Activated CD4-positive, alpha-beta T cell treated with anti-CD3 and anti-CD28 coated beads, Interleukin-2, amount 50 U/mL, for 16 hours (primary cell): ENCODE data around the gene HIPK2.
A peak's percentile ranks its signal among the peaks of the same experiment; 100 is the strongest.

Source experiments
- DNase-seq: peaks from one replicate; pipeline ENCODE4 v3.0.0-alpha.2; 2020

Gene HIPK2

DNA sequence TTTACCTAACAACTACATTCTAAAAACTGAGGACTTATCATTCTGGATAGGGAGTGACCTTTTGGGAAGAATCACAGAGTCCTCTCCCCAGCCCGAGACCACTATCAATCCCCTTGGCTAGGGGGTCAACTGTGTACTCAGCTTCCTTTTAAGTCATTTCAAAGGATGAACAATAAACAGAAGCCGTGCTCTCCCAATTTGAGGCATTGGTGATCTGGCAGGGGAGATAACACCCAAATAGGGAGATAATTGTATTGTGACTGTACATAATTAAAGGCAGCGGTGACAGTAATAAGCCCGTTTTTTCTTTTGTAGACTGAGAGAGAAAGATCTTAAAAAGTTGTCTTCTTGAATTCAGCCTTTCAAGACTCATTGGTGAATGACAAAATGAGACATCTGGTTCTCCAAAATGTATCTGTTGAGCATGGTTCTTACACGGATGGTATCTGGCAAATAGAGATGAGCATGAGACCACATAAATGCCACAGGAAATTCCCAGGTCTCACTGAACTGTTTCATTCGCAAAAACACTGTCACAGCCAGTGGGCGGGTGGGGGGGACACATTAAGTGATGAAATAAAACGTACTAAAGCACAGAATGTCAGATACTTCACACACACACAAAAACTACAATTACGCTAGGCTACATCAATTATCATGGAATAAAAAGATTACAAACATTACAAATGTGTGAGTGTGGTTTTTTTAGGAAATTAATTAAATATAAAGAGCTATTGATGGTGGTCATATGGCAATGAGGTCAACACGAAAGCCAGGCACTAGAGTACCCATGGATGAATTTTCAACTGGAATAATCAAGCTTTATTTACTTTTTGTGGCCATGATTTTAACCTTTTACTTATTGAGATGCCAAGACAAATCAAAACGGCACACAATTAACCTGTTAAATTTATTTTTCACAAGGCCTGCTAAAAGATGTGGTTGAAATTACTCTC, 108.4 kb downstream of the HIPK2 start:
- DNase-seq: peak; percentile 44

DNA sequence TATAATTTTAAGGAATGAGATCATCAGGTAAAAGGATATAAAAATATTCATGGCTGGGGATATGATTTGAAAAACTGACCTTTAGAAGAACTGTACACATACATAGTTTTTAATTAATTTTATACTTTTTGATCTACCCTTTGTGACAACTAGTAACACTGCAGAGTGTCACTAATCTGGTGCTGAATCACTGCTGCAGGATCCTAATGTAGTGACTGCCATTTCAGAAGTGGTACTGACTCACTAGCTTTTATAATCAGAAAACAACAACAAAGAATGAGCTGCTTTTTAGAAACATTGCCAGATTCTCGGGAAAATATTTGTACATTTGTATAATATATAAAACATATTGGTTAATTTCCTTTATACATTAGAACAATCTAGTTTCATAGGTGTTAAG, 110.4 kb downstream of the HIPK2 start:
- DNase-seq: no peak

DNA sequence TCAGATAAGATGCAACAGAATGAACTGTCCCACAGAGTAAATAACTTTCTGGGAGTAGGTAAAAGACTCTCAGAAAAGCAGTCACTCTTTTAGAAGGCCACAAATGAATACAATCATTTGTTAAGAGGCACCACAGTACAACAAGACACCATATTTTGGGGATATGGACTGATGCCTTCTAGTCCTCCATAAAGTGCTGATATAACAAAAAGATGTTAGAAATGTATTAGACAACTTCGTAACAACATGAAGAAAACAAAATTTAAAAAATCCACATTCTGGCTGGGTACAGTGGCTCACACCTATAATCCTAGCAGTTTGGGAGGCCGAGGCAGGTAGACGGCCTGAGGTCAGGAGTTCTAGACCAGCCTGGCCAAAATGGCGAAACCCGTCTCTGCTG, 111.3 kb downstream of the HIPK2 start:
- DNase-seq: no peak

DNA sequence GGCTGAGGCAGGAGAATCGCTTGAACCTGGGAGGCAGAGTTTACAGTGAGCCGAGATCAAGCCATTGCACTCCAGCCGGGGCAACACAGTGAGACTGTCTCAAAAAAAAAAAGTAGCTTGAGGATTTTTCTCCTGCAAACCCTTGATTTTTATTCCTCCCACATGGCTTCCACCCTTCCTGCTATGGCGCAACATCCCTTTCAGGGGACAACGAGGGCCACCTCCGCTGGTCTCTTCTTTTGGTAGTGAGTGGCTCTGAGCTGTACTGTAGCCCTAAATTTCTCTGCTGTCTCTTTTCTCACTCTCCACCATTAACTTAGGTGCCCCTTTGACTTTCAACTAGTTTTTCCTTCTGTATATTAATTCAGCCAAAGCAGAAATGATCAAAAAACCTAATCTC, 113.4 kb downstream of the HIPK2 start:
- no peak for DNase-seq

DNA sequence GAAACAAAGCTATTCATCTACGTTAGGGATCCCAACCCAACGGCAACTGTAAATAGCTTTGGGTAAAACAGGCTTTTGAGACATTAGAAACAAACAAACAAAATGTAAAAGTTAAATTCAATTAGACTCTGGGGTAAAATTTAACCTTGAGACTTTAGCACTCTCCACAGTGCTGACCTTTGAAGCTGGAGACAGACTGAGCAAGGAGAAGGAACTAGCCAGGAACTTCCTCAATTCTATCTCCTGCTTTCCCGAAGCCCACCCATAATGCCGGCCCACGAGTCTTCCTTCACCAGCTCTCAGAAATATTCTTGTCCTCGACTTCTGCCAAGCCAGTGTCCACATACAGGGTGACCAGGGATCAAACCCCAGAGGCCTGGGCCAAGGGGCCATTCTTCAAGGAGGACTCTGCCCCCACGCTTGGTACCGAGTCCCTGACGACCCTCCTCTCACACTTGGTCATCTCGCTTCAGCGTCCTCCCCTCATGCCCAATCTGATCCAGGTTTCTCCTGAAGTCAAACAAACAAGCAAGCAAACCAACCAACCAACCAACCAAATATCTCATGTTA, 114.1 kb downstream of the HIPK2 start:
- DNase-seq: no peak

DNA sequence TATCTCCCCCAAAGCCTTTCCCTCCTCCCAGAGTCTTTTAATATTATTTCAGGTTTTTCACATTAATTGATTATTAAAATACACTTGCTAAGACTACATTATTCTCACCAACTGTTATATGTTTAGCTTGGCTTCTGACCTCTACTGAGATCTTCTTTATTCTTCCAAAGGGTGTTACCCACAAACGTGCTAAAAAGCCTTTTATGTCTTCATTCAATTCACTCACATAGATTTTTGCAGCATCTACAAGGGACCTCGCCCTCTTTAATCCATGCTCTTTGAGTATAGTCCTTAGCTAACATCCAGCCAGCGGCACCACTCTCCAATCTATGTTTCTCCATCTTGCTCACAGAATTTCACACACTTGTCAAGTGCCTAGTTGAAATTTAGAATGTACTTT, 115.9 kb downstream of the HIPK2 start:
- no peak for DNase-seq

DNA sequence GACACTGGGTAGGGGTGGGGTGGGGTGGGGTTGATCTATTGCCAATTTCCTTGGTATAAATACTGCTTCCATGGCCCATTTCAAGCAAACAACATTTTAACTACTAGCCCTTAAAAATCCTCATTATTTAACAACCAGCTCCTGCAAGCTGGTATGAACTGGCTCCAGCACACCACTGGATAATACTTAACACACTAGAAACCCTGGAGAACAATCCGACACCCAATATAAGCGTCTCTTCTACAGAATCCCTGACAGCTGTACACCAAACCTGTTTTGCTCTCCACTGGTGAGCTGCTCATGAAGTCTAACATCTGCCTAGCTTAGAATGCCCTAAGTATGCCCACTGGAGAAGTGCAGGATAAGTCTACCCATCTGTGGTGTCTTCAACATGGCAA, 116.8 kb downstream of the HIPK2 start:
- DNase-seq: no peak

DNA sequence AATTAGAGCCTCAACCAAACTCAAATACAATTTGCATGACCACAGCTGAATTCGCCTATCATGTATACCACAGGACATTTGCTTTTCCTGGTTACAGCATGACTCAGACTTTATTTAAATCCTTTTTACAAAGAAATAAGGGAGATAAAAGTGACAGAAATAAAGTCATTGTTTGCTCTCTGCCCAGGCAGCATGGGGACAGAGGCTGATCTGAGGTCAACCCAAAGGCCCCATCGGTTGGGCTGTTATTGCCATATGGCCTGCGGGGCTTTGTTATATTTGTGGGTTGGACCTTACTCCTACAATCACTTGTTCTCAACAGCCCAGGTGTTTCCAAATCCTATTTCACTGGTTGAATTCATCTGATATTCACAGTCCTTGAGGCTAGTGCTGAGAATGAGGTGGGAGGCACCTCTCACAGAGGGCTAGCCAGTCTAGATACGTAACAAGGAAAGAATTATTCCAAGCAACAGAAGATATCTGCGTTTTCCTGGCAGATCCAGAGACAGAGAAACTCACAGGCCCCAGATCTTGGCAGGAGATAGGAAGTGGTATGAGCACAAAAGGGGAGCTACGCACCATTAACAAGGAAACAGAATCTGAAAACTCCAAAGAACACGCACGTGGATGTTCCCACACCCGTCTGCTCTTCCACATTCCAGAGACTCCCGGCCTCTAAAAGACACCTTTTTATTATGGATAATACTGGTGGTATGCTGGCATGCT, 117.3 kb downstream of the HIPK2 start:
- DNase-seq: no peak

DNA sequence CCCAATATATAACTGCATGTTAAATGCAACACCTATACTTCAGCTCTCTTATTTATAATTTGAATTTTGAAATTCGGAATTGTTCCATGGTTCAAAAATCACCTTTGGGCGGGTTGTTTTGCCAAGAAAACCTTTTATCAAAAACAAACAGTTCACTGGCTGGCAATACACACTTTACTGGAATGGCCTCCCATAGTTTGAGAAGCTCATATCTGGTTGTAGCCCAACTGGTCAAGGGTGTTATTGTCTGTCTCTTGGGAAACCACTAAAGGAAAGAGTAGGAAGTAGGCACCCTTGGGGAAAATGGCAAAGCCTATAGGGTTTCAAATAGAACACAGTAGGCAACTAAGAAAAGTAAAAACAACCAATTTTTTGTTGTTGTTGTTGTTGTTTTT, 117.9 kb downstream of the HIPK2 start:
- no peak for DNase-seq

DNA sequence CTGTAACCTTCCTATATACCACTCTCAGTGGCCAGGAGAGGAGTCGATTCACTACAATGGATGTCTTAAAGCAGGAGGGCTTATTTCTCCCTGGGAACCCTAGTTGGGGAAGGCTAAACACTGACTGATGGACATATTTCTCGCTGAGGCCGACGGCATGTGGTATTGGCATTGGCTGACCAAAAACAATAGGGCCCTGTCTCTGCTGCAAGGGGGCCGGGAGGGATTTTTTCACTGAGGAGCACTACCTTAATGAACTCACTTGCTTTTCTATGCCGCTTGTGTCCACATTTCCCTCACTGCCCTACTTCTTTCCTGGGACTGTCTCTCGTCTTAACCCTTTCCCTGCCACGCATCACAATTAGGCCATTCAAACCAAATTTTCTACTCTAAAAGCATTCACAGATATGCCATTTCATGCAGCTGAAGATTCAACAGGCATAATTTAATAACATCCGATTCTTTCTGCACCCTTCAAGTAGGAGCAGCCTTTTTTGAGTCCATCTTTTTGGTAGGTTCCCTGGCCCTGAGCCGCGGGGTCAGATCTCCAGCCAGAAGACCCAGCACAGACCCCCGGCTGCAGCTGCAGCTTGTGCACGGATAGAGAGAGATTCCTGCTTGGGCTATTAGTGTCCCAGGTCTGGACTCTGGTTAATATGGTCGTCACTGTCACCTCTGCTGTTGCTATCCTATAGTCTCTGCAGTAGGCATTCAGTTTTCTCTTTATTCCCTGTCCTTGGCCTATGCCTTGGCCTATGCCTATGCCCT, 118.7 kb downstream of the HIPK2 start:
- DNase-seq: no peak

DNA sequence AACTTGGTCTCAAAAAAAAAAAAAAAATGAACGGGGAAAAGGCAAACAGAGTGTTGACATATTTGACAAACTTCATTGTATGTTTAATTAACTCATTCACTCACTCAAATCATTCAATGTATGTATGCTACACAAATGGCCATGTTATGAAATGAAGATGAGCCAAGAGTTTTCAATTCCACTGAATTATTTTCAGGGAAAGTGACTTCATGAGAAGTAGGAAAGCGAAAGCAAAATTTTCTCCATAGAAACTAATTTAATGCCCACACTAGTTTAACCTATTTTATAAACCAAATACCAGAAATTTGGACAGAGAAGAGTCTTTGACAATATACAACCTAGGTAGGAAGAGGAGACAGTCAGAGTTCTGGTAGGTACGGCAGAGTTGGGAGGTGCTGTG, 119.5 kb downstream of the HIPK2 start:
- DNase-seq: no peak

DNA sequence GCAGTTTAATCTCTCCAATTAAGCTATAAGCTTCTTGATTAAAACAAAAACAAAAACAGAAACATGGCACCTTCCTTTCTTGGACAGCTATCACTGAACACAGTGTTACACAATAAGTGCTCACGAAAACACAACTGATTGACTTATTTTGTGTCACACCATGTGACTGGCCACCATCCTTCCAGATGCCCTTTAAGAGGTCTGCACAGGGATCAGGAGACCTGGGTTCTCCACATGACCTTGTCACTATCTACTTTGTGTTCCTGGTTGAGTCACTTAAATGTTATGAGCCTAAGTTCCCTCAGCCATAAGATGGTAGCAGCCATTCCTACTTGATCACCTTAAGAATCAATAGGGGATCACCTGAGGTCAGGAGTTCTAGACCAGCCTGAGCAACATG, 120.1 kb downstream of the HIPK2 start:
- no peak for DNase-seq

DNA sequence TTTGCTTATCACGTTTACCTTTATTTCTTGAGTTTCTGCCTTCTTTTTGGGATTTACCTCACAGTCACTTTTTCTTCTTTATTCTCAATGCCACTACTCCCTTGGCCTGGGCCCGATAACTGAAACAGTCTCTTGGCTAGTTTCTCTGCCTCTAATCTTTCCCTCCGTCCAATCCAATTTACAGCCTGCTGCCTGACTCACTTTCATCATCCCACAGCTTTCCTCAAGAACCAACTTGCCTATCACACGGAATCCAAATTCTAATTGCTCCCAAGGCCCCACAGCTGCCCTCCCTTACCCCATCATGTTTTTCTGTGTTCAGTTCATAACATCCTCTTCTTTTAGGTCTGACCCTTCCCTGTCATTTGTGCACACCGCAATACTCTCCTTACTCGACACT, 121.4 kb downstream of the HIPK2 start:
- DNase-seq: no peak

DNA sequence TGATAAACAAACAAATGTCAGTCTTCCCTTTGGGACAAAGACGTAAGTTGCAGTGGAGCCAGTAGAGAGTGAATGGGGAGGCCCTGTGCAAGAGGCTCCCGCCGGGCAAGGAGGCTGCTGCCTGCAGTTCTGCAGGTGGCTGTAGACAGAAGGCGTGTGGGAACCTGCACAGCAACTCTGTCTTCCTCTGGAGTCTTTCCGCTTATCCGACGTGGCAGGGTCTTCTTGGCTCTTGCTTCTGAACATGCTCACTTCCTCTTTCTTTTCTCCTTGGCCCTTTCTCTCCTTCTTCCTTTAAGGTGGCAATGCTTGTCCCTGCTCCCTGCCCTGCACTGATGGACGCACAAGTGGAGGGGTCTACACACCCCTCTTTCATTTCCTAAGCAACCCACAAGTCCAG, 122.5 kb downstream of the HIPK2 start:
- no peak for DNase-seq

DNA sequence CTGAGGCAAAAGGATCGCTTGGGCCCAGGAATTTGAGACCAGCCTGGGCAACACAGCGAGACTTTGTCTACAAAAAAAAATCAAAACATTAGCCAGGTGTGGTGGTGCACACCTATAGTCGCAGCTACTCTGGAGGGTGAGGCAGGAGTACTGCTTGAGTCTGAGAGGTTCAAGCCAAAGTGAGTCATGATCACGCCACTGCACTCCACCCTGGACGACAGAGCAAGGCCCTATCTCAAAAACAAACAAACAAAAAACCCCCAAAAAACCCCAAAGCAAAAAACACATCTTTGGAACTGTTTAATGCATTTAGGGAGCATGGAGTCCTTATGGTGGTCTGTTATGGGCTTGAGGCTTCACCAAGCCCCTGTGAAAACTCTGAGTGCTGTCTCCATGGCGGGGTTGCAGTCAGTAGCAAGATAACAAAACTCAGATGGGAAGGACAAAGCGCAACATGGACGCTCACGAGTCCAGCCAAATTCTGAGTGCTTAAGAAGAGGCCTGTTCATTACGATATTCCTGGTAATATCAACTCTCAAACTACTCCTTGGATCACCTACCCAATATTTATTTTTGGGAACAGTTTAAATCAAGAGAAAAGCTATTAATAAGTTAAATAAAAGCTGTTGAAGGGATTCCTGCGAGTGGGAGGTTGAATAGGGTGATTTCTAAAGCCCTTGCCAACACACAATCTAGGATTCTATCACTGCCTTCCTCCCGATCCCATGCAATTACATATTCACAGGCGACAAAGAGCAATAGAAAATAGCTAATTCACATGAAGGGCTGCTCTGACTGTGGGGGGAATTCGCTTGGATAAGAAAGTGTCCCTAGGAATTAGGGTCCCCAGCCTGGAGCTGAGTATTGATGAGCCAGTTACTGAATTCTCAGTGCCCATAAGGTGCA, 123.3 kb downstream of the HIPK2 start:
- no peak for DNase-seq

DNA sequence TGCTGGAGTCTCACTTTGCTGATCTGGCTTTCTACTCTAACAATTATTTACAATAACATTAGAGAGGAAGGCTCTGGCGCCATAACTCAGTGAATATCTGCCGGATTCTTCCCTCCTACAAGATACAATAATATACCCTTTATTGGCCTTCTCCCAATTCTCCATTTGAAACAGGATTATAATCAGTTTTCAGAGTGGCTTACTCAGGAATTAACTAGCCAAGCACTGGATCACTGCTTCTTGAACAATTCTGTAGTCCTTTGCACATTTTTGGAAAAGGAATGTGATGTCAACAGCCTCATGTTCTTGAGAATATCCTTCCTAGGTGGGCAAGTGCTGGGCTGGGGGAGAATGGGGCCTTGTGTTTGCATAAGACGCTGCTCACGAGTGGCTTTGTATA, 125.9 kb downstream of the HIPK2 start:
- DNase-seq: no peak

DNA sequence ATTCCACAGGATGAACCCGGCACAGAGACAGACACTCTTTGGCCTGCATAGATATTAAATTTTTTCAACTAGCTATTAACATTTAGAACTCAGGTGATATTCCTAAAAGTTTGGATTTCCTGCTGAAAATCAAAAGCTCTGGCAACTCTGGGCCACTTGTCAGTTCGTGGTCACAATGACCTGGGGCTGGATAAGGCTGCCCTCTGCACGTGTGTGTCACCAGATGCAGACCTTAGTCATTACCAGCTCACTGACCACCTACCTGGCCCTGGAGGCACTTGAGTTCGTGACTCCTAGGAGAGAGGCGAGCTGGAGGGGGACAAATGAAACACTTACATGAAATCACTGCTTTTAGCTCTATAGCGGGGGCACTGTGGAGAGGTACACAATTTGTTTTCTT, 126.5 kb downstream of the HIPK2 start:
- no peak for DNase-seq

DNA sequence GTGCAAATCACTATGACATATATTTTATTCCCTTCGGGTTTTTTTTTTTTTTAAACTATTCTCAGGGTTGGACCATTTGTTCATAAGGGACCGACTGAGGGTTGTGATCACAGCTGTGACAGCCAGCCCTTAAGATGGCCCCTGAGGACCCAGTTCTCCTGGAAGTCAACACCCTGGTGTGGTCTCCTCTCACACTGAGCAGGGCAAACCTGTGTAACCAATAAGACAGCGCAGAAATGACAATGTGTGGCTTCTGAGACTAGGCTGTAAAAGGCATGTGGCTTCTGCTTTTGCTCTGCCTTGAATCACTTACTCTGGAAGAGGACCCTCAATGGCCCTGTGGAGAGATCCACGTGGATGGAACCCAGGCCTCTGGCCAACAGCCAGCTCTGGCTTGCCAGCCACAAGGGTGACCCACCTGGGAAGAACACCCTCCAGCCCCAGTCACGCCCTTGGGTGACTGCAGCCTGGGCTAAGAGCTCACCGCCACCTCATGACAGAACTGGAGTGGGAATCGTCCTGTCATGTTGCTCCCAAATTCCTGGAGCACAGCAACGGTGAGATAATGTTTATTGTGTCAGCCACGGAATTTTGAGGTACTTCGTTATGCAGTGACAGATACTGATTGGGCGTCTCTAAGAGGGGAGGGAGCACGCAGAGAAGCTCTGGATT, 127.2 kb downstream of the HIPK2 start:
- no peak for DNase-seq

DNA sequence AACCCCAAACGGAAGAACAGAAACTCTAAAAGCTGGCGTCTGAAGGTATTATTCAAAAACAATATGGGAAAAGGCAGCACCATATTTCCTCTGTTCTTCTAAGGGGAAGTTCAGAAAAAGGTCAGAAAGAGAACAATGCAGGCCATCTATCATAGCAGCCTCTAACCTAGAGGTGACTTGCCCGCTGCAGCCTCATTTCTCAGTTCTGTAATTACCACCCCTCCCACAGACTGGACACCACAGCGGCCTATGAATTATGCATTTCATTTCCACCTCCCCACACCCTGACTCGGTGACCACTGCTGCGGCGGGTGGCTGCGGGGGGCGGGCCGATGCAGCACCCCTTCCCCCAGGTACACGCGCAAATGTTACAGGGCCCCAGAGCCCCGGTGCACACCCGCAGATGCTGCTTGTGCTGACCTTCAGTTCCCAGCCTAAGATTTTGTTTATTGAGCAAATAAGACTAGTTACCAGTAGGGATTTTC, 128.8 kb downstream of the HIPK2 start:
- peak; percentile 45 for DNase-seq

DNA sequence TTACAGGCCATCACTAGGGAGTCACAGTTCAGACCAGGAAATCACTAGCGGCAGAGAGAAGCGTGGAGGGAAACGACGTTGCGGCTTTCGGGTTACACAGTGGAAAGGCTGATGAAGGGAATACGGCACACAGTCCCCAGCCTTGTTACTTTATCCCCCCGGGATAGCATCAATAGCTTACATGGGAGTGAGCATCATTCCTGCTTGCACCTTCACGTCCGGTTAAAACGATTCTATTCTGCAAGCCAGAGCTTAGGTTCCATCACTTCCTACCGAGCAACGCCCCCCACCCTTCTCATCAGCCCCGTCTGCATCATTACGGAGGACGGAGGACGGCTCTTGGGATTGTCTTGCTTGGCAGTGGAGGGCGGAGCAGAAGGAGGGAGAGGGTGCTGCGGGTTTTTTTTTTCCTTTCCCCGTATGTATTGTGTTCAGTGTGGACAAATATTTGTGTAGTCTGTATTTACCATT, 129.4 kb downstream of the HIPK2 start:
- no peak for DNase-seq

DNA sequence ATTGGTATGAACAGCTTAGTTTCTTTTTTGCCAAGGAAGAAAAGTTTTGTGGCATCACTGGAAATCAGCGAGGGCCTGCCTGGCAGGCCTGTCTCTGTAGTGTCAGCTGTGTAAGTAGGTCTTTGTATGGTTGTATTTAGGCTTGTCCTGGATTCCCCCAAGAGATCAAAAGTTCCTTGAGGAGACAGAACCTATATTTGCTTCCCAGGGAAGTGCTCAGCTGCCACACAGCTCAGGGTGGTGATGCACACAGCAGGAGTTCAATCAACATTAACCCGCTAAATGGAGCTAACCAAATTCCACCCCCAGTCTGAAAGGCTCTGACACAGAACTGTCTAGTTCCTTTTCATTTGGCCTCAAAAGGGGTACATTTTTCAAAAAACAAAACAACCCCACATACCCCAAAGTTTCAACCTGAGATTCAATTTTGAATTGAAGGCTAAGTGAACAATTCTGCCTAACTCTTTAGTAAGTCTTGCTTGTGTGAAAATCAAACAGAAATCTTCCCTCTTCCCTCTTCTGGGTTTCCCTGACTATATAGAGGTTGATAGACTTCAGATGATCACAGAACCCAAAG, 129.9 kb downstream of the HIPK2 start:
- DNase-seq: no peak
